ENCODE data around the gene KIAA1958.

The KIAA1958 gene

DNA sequence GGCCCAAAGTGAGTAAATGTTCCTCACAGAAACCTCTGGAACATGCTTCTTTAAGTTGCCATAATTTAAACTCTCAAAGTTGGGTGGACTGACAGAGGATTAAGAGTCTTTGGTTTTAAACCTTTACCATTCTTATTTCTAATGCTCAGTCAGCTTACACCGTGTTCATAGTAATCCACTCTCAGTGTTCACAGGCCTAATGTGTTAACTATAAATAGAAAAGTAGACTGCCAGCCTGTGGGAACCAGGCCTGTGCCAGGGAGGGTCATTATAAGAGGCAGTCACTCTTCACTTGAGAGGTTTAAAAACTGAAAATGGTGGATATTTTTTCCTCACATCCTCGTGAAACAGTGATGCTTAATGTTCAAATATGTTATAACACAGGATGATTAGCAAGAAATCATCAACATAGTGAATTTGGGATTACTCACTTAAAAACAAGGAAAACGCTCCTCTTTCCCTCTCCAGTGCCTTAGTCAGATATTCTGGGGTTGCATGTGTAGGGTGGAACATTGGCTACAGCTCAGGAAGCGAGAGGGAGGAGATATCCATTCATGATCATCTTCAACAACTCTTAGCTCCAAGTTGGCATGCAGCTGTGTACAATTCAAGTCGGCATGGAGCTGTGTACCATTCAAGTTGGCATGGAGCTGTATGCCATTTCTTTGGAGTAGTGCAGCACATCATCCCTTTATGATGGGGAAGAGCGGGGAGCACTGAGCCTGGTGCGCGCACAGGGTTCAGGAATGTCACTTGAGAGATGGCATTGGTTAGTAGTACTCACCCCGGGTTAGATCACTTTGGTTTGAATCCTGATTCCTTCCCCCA, 65.8 kb downstream of the KIAA1958 start:
- in situ Hi-C loops (cut with HindIII; ENCODE audit: low sequenced_read_pairs): no loop called here

DNA sequence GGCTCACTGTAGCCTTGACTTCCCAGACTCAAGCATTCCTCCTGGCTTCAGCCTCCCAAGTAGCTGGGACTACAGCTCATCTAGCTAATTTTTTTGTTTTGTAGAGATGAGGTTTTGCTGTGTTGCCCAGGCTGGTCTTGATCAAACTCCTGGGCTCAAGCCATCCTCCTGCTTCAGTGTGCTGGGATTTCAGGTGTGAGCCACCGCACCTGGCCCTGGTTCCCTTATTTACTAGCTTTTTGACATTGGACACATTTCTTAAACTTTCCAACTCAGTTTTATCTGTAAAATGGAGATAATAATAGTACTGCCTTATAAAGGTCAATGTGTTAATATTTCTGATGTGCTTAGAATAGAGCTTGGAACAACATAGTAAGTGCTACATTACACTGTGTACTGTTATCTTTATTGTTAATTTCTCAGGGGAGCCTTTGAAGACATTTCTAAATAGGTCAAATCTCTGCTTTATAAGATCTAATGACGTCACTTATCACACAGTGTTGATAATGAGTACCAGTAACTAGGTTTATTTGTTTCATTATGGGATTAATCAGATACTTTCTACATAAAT, 66.7 kb downstream of the KIAA1958 start:
- in situ Hi-C loops (cut with HindIII; ENCODE audit: low sequenced_read_pairs): no loop called here

DNA sequence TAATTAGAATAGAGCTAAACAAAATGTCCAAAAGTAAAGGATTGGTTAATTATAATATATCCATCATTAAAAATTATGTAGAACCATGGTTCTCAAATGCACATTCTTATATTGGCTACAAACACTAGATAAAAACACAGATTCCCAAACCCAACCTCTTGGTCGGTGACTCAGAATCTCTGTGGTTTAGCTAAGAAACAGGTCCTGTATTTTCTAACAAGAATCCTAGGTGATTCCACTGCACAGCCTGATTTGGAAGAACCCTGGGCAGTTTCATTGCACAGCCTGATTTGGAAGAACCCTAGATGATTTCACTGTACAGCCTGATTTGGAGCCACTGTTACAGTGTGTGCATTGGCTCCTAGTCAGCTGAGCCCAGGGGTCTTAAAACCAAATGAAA, 67.9 kb downstream of the KIAA1958 start:
- in situ Hi-C loops (cut with HindIII; ENCODE audit: low sequenced_read_pairs): no loop called here

DNA sequence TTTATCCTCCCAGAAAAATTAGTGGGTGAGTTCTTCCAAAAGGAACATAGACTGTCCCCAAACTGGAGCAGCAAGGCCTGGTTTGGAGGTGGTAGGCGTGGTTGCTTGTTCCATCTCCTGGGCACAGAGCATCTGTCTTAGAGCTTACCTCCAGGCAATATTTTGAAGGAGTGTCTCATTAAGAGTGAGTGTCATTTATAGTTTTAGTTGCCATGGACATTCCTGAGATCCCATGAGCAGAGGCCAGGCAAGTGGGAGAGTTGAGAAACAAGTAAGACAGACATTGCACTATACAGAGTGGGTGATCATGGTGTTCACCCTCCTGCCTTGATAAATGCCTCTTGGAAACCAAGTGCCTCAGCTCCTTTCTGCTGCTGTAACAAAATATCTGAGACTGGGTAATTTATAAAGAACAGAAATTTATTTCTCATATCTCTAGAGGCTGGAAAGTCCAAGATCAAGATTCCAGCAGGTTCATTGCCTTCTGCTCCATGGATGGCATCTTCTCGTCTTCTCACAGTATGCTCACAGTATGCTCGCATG, 68.5 kb downstream of the KIAA1958 start:
- in situ Hi-C loops (cut with HindIII; ENCODE audit: low sequenced_read_pairs): no loop called here

DNA sequence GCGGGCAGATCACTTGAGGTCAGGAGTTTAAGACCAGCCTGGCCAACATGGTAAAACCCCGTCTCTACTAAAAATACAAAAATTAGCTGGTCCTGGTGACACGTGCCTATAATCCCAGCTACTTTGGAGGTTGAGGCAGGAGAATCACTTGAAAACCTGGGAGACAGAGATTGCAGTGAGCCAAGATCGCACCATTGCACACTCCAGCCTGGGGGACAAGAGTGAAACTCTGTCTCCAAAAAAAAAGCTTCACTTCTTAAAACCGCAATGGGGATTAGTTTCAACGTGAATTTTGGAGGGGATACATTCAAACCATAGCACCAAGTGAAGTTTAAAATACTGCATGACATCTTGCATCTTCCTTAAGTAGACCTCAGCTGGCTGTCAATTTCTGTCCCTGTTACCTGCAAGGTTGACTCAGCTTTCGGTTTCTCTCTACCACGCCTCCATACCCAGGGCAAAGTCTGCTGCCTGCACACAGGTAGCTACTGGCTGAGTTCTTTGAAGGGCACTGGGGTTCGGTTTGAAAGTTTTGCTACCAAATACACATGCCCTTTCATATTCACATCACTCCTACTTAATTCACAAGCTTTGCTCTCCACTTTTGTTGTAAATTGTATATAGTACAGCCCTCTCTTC, 69.3 kb downstream of the KIAA1958 start:
- in situ Hi-C loops (cut with HindIII; ENCODE audit: low sequenced_read_pairs): no loop called here

DNA sequence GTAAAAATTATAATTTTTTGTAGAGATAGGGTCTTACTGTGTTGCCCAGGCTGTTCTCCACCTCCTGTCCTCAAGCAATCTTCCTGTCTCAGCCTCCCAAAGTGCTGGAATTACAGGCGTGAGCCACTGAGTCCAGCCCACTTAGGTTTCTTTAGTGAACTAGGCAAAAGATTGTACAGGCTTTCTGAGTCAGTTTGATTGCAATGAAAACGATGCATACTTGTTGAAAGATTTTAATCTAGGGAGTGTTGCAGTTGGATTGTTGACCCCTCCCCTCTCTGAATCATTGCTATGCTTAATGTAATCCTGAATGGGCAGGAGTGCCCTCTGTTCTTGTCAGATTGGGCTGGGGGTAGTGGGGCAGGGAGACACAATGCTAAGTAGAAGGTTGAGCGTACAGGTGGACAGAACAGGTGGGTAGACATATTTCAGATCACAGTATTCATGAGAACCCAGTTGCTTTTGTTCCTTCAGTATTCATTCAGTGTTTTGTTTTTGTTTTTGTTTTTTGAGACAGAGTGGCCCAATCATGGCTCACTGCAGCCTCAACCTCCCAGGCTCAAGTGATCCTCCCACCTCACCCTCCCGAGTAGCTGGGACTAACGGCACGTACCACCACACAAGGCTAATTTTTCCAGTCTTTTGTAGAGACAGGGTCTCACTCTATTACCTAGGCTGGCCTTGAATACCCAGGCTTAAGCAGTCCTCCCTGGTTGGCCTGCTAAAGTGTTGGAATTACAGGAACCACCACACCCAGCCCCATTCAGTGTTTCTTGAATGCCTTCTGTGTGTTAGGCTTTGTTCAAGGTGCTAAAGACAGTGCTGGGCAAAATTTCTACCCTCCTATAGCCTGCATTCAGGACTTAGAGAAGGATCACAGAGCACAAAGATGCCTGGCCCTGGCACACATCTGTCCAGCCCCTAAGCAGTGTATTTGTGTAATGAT, 70.1 kb downstream of the KIAA1958 start:
- in situ Hi-C loops (cut with HindIII; ENCODE audit: low sequenced_read_pairs): no loop called here

DNA sequence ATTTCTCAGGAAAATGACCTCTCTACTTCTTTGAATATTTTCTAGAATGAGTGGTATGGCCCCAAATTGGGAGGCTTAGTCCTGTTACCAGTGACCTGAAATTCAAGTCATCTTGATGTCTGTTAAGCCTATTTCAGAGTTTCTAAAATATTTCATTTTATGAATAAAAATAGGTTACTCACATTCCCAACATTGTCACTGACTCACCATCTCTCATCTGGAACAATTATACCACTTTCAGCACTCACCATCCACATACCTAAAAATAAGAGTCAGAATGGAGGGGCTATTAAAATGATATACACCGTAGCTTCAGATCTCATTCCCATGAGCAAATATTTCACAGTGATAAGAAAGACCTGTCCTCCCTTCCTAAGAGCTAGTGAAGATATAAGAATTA, 71.8 kb downstream of the KIAA1958 start:
- in situ Hi-C loops (cut with HindIII; ENCODE audit: low sequenced_read_pairs): no loop called here

DNA sequence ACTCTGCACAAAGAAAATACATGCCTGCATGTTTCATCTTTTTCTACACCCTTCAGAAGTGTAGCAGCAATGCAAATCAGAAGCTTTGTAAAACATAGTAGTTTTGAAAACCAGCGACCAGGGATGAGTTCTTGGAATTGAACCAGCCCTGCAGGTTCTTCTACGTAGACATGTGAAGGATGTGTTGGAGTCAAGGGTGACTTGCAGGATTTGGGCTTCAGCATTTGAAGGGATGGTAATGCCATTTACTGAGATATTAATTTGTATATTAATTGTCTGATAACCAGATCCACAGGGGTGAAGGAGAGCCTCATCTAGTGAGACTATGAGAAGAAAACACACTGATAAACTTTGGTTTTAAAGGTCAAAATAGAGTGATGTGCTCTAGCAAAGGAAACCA, 72.4 kb downstream of the KIAA1958 start:
- in situ Hi-C loops (cut with HindIII; ENCODE audit: low sequenced_read_pairs): no loop called here

DNA sequence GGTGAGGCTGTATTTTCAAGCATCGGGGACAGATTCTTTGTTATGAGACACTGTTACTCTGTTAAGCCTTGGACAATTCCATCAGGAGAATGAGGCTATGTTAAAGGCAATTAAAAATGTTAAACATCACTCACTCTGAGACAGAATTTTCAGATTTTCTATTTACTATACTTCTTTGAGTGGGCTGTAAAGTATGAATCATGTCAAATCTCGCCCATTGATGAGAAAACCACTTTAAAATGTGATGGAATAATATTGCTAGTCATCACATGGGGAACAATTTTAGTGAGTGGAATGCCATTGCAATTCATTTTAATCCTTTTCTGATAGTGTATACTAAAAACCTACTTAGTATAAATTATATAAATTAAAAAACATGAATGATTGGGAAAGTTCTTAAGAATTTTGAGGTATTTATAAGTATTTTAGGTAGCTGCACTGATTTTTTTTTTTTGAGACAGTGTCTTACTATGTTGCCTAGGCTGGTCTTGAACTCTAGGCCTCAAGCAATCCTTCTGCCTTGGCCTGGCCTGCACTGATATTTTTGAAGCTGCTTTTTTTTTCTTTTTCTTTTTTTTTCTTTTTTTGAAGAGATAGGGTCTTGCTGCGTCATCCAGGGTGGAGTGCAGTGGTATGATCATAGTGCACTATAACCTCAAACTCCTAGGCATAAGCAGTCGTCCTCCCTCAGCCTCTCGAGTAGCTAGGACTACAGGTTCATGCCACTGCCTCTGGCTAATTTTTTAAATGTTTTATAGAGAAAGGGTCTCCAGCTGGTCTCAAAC, 73.2 kb downstream of the KIAA1958 start:
- in situ Hi-C loops (cut with HindIII; ENCODE audit: low sequenced_read_pairs): no loop called here

DNA sequence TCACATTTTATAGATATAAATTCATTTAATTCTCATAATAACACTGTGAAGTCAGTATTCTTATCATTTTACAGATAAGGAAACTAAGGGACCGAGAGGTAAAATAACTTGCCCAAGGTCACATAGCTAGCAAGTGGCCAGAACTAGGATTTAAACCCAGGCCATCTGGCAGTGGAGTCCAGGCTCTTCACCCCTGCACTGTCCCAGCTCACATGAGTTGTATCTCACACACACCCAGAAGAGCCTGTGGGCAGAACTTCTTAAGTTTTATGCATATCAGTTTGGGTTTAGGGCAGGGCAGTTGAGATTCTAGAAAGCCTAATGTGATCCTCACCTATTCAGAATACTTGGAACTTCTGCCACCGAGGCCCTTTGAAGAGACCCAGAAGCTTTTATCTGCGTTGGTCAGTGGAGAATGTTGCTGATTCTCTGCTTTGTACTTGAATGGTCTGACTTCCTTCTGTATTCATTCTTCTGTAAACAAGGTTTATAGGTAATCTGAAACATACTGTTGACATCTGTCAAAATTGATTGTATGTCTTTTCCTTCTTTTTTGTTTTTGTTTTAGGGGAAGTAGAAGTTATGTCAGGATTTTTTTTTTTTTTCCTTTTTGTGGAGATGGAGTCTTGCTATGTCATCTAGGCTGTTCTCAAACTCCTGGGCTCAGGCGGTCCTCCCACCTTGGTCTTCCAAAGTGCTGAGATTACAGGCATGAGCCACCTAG, 75.8 kb downstream of the KIAA1958 start:
- in situ Hi-C loops (cut with HindIII; ENCODE audit: low sequenced_read_pairs): no loop called here

DNA sequence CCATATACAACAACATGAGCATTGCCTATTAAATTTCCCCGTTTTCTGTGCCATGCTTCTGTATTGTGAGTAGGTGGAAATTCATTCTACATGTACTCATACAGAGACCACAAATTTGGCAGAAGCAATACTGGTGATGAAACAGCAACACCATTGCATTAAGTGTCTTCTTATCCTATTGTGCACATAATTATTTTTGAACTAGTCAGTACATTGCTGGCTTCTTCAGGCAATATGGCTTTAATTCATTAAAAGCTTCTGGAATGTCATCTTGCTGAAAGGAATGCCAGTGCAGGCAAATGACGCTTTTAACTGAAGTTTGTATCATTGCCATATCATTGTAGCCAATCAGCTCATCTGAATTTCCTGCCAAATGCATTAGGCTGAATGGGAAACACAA, 82.6 kb downstream of the KIAA1958 start:
- in situ Hi-C loops (cut with HindIII; ENCODE audit: low sequenced_read_pairs): no loop called here

DNA sequence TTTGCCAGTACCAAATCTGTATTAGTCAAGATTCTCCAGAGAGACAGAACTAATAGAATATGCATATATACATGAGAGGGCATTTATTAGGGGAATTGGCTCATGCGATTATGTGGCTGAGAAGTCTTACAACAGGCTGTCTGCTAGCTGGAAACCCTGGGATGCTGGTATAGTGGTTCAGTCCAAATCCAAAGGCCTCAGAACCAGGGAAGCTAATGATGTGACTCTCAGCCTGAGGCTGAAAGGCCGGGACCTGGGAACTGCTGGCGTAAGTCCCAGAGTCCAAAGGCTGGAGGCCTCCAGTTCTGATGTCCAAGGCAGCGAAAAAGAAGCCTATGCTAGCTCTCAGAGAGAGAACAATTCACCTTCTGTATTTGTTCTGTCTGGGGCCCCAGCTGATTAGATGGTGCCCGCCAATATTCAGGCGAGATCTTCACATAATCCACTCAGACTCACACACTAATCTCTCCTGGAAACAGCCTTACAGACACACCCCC, 84.1 kb downstream of the KIAA1958 start:
- in situ Hi-C loops (cut with HindIII; ENCODE audit: low sequenced_read_pairs): no loop called here

DNA sequence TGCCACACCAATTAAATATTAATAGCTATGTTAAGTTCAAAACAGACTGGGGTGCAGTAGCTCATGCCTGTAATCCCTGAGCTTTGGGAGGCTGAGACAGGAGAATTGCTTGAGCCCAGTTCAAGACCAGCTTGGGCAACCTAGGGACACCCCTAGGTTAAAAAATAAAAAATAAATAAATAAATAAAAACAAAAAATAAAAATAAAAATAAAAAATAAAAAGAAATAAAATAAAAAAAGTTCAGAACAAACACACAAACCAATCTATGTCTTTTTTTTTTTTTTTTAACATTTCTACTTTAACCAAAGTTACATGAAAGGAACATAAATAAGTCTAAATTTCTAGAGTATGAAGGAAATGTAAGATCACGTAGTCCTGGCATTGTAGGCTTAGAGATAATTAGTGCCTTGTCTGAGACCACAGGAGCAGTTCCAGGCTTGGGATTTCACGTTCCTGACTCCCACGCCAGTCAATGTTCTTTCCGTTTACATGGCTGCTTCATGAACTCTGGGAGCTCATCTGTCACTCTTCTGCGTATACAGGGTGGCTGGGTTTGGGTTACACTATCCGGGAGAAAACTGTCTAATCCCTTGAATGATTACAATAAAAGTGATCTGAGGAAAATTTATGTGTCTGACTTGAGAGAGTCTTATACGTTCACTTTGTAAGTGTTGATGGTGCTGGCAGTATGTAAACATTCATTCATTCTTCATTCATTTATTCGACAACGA, 85.2 kb downstream of the KIAA1958 start:
- in situ Hi-C loops (cut with HindIII; ENCODE audit: low sequenced_read_pairs): no loop called here

DNA sequence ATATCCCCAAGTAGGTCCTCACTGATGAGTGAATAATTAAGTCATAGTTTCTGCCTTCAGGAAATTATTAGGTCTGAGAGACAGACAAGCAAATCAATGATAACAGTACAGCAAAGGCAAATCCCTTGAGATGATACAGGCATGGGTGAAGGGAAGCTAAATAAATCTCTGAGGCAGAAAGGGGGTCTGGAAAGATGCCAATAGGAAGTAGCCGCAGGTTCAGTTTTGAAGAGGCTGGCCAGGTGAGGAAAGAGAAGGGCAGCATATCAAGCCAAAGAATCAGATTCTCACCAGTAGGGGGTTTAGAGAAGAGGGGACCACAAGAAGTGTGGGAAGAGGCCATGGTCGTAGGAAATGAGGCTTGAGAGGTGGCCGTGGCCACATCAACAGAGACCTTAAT, 85.8 kb downstream of the KIAA1958 start:
- in situ Hi-C loops (cut with HindIII; ENCODE audit: low sequenced_read_pairs): no loop called here

DNA sequence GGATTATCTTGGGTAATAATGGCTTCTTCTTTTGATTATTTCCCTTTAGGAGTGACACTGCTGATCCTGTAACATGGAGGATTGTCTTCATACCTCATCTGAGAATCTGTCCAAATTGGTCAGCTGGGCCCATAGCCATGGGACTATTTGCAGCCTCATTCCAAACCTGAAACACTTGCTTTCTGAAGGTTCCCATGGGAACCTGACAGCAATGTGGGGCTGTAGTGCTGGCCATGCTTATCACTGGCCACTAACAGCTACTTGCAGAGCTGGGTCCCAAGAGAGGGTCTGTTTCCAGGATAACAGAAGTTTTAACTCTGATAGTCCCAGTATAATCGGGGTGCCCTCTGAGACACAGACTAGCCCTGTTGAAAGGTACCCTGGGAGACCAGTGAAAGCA, 87.4 kb downstream of the KIAA1958 start:
- in situ Hi-C loops (cut with HindIII; ENCODE audit: low sequenced_read_pairs): no loop called here

DNA sequence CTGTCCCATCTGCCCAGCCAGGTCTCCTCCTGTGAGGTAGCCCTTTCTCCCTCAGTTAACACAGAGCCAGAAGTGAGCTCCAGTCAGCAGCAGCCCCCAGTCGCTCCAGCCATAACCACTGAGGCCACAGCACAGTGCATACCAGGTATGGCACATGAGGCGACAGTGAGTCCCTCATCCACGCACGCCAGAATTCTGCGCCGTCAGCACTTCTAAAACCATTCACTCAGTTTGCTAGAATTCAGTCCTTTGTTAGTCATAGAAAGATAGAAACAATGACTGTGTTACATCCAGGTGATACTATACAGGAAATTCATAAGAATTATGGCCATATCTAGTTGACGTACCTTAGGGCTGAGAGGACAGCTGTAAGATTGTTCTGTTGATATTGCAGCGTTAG, 88.5 kb downstream of the KIAA1958 start:
- in situ Hi-C loops (cut with HindIII; ENCODE audit: low sequenced_read_pairs): no loop called here

DNA sequence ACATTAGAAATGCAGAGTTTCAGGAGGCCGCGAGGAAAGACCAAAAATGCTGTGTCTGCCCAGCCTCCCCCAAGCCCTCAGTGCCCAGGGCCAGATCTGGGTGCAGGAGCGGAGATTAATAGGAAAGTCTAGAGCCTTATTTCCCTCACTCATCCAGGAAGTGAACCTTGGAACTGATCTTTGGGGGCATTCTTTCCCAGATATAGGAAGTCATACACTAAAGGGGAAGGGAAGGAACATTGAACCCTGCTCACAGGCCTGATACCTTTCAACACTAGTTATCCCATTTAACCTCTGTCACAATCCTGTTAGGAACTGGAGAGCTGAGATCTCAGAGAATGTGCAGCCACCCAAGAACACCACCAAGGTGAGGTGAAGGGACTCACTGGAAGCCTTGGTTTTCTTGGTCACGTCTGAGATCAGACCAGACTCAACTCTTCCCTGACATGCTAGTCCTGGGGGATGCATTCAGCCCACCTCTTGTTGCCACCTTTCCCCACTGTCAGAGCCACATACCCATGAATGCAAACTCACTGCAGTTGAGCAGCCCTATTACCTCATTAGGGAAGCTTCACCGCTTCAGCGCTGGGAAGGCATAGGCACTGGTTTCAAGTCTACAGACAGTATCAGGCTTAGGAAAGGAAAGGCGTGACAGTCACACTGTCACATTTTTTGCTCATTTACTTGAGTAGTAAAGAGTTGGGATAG, 95.0 kb downstream of the KIAA1958 start:
- in situ Hi-C loops (cut with HindIII; ENCODE audit: low sequenced_read_pairs): no loop called here
